Fibroblast of skin of left biceps (primary cell): ENCODE measurements around the gene MC5R.
"Not testable (repeated sequence)": the region's sequence is repeated elsewhere in the genome, so short reads cannot be mapped to it uniquely, and the experiment has no call there.

Experiments
- DNase-seq, 2 experiments: peaks; one replicate each; pipeline ENCODE4 v3.0.0-alpha.2; 2013; ENCODE audit warnings: low read depth in 2 of 2

The MC5R gene

DNA sequence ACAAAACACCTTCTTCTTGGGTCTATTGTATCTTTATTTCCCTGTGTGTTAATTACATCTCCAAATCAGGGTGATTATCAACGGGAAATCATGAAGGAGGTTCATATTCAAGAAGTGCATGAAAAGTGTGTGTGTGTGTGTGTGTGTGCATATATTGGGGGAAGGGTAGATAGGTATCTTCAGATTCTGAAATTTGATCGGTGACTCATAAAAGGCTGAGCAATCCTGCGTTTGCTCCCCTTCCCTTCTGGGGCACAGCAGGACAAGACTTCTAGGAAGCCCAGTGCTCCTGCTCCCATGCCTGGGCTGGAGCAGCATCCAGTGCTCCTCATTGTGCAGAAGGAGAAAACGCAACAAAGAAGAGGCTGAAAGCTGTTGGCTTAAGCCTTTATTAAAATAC is 25.8 kb downstream of the MC5R start:
- no peak for DNase-seq

DNA sequence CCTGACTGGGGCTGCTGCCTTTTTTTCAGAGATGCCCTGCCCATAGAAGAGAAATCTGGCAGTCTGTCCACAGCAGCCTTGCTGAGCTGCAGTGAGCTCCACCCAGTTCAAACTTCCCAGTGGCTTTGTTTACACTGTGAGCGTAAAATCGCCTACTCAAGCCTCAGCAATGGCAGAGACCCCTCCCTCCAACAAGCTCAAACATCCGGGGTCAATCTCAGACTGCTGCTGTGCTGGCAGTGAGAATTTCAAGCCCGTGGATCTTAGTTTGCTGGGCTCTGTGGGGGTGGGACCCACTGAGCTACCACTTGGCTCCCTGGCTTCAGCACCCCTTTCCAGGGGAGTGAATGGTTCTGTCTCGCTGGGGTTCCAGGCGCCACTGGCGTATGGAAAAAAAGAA is 38.9 kb downstream of the MC5R start:
- not testable (repeated sequence) for DNase-seq

DNA sequence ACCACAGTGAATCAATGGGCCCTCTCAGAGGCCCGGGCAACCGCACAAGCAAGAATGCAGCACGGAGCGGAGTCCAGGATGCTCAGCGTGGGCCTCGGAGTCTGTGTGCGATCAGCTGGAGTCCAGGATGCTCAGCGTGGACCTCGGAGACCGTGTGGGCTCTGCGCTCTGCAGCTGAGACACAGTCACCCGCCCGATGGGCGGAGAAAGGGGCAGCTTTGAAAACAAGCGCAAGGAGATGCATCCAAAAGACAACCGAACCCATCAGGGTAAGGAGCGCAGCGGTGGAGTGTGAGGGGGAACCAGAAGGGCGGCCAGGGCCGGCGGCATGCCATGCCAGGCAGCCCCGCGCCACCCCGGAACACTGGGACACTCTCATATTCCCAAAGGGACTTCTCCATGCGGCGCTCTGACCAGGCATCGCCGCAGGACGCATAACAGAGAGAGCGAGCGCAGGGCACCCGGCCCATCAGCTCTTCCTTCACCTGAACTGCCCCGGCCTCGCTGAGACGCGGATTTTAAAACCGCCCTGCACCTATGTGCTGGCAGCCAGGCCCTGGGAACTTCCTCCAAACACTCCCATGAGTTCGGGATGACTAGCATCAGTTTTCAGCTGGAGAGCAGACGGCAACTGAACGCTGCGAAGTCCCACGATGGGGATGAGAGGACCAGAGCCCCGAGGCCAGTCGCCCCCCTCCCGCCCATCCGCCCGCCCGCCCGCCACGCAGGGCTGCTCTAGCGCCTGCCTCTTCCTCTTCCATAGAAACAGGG is 44.7 kb downstream of the MC5R start:
- no peak for DNase-seq

DNA sequence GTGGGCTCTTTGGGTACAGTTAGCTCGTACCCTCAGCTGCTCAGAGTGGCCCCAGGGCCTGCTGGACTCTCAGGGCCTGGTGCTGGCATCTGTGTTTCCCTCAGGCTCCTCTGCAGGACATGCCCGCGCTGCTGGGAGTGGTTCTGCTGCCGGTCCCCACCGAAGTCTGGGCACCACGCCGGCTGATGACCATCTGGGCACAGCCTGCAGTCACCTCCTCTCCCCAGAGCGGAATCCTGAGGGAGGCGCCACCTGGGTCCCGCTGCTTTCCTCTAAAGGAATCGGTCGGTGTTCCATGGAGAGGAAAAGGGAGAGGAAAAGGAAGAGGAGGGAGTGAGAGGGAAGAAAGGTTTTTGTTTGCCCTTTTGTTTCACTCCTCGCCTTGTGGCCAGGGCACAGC is 47.8 kb downstream of the MC5R start:
- no peak for DNase-seq

DNA sequence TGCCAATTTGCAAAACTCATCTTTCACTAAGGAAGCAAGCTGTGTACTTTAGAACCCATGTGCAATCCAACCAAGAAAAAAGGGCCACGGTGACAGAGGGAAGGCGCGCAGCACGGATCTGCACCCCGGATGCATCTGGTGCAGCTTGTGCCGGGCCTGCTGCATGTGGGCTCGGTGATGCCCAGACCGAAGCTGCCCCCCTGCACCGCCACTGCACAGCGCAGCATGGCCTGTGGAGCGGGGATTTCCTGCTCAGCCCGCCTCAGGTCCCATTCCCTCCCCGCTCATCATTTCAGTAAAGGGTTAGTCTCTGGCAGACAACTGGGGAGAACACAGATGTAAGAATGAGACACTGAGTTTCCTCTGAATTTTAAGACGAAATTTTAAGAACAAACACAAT is 48.4 kb downstream of the MC5R start:
- no peak for DNase-seq

DNA sequence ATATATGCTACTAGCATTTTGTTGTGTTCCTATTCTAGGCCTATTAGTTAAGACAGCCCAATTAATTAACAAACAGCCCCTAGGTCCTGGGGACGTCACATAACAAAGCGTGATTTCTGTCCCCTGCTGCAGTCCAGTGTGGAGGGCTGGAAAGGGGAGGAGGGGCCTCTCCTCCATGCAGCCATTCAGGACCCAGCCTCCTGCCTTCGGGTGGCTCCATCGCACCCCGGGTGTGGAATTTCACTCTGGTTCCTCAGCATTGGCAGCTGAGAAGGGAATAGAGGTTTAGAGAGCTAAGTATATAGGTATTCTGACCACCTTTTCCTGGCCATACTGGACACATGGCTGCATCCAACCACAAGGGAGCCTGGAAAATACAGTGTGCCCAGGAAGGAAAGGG is 49.0 kb downstream of the MC5R start:
- DNase-seq = no peak

DNA sequence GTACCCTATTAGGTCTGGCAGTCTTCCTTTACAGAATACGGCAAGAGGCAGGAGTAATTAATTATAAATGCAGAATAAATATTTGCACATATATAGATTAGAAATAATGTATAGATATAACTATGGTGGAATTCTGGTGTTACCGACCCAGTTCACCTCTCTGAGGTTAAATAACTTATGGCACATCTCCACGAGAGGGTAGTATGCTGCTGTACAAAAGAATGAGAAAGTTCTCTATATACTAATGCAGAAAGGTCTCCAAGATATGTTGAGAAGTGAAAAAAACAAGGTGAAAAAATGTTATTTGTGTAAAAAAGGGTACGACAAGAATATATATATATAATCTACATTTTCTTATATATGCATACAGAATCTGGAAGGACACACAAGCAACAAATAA is 50.6 kb downstream of the MC5R start:
- no peak for DNase-seq
